GM21737 (cell line): ENCODE measurements around the gene DNAAF1.
"Not testable (repeated sequence)": the region's sequence is repeated elsewhere in the genome, so short reads cannot be mapped to it uniquely, and the experiment has no call there.

Experiments
- ATAC-seq: cut with Tn5 transposase; IDR thresholded peaks from one replicate; pipeline ENCODE4 v1.9.1; 2021; ENCODE audit warnings: mild to moderate bottlenecking, moderate library complexity; ENCODE audit not compliant: unreplicated experiment

DNAAF1 gene

GRCh38 chr16:84205123-84205522 is 60.0 kb downstream of the DNAAF1 start:
- not testable (repeated sequence) for ATAC-seq

- no peak for ATAC-seq
Observed at GRCh38 chr16:84205976-84206691, 61.0 kb downstream of the DNAAF1 start.

- ATAC-seq: no peak
Observed at GRCh38 chr16:84207251-84207650, 62.1 kb downstream of the DNAAF1 start.

- ATAC-seq: no peak
Observed at GRCh38 chr16:84207879-84208278, 62.8 kb downstream of the DNAAF1 start.

DNA sequence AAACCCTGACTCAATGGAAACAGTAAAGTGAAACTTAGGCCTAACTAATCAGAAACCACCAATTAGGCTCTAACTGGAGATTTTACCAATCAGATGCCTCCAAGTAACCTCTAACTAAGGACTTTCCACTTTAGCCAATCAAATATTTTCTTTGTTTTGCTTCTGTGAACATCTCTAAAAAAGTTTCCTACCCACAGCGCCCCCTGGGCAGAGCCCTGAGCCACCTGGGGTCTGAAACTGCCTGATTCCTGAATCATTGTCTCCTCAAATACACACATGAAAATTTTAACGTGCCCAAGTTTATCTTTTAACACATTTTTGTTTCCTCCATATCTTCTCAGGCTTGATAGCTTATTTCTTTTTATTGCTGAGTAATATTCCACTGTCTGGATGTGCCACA is 64.9 kb downstream of the DNAAF1 start:
- no peak for ATAC-seq

DNA sequence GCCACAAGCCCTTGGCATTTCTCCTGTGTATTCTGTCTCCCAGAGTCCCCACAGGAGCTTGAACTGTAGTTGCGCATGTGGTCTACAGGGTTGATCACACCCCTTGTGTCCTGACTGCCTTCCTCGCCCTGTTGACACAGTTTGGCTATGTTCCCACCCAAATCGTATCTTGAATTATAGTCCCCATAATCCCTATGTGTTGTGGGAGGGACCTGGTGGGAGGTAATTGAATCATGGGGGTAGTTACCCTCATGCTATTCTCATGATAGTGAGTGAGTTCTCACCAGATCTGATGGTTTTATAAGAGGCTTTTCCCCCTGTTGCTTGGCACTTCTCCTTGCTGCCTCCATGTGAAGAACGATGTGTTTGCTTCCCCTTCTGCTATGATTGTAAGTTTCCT is 67.0 kb downstream of the DNAAF1 start:
- no peak for ATAC-seq

GRCh38 chr16:84212631-84213030 is 67.5 kb downstream of the DNAAF1 start:
- no peak for ATAC-seq

DNA sequence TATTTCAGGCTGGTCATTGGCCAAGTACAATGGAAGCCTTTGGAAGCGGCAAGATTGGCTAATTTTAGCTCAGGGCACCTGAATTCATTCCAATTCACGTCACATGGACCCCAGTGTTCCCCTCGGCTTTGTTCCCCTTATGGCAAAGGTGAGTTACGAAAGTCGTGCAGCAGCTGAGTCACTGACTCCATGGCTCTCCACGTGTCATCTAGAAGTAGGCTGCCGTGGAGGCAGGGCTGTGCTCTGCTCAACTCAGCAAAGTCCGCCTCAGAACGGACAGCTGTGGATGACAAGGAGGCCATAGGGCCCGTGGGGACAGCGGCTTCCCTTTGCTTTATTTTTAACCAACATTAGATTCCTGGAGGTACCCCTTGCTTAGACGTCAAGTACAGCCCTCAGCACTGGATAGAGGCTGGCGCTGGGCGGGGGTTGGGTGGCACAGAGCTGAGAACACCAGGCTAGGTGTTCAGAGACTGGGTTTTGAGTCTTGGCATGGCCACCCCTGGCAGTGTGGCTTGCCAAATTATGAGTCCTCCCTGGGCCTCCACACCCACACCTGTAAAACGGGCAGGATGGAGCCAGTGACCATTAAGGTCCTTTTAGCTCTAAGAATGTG is 69.5 kb downstream of the DNAAF1 start:
- no peak for ATAC-seq

- ATAC-seq: no peak
Observed at GRCh38 chr16:84215531-84215930, 70.4 kb downstream of the DNAAF1 start.

GRCh38 chr16:84216144-84216543 is 71.0 kb downstream of the DNAAF1 start:
- not testable (repeated sequence) for ATAC-seq

DNA sequence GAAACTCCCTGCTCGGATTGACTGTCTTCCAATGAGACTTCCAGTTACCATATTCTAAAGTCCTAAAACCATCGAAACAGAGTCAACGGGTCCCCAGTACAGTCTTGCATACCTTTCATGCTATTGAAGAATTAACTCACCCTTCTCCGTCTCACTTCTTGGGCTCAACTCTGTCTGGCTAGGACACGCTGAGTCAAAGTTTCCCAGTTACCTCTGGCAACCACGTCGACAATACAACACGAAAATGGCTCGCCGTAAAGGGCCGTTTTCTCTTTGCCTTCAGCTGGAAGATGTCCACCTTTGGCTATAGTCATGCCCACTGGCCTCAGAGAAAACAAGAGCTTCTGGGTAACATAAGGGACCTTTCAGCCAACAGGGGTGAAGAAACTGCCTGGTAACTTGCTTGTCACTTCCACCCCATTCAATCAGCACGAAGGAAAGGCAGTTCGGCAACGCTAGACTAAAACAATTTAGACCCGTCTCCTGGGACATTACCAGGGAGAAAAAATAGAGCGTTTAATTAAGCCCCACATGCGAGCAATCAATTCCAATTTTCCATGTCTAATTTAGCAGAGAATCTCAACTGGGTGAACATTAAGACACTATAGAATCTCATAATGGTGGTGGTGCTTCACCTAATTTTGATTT is 73.2 kb downstream of the DNAAF1 start:
- no peak for ATAC-seq

- ATAC-seq: no peak
Observed at GRCh38 chr16:84218956-84219355, 73.8 kb downstream of the DNAAF1 start.

- no peak for ATAC-seq
Observed at GRCh38 chr16:84220851-84221250, 75.7 kb downstream of the DNAAF1 start.

DNA sequence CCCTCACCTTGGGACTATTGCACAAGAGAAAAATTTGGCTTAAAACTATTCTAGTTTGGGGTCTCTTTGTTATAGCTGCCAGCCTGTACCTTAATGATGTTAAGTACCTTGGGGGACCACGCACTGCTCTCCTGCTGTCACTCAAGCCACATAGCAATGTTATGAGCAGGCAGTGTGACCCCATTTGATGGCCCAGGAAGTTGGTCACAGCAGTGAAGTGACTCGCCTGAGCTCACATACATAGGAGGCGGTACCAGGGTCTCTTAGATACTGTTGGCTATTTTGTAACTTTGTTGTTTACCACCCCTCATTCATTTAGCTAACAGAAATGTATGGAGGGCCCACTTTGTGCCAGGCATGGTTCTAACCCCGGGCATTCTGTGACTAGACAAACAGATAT is 78.3 kb downstream of the DNAAF1 start:
- no peak for ATAC-seq

GRCh38 chr16:84224554-84224953 is 79.4 kb downstream of the DNAAF1 start:
- ATAC-seq: no peak

- ATAC-seq: no peak
Observed at GRCh38 chr16:84225126-84225525, 80.0 kb downstream of the DNAAF1 start.

- no peak for ATAC-seq
Observed at GRCh38 chr16:84225571-84225970, 80.5 kb downstream of the DNAAF1 start.

DNA sequence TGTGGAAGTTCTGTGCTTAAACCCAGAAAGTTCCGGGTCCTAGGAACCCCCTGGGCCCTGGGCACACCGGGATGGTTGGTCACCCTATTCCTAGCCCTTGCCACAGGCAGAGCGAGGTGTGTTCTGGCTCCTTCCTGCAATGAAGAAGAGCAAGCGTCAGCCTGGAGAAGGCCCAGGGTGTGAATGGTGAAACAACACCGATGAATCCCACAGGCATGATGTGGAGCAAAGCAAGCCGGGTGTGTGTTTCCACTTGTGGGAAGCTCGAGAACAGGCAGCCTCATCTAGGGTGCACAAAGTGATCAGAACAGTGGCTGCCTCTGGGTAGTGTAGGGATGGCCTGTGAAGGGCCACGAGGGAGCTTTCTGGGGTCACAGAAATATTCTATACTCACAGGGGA is 80.9 kb downstream of the DNAAF1 start:
- ATAC-seq: no peak
